Measurements from ENCODE around the gene PRPS1. TPM values are rescaled to one million over a fixed set of nuclear protein-coding genes. Genes with fewer than 3 reads are reported as not detected.

Gene PRPS1
- polyA plus RNA-seq, 3 donors = 10.4 to 11.8 (median 11.4) TPM

DNA sequence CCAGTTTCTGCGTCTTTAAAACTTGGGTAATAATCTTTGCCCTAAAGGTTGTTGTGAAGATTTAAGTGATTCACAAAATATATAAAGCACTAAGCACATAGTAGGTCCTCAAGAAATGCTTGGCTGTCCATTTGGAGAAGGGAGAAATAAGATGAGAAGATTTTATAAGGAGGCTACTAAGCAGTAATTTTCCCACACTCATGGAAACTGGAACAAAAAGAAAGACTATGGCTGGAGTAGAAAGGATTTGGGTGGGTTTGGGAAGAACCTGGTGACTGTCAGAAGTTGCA, 47.0 kb downstream of the PRPS1 start:
- peak overlapping the region; percentile 89 to 99 (median 97) for H3K27ac Mint-ChIP-seq
- Histone ChIP-seq H3K9me3 (replicated peaks in 1 of 2; ENCODE audit: control insufficient read depth in 1 of 2, insufficient read depth in 1 of 2, low read length in 2 of 2) (no peaks in the 10 kb centered on the region), H3K9ac (ENCODE audit: insufficient read depth, low read length, poor library complexity, severe bottlenecking) (peak overlapping the region; percentile 86), H4K20me1 (ENCODE audit: insufficient read depth, low read length) (no peaks in the 10 kb centered on the region), H3K27me3 (ENCODE audit: control insufficient read depth in 2 of 2, insufficient read depth in 2 of 2, low read length in 2 of 2) (no peaks in the 10 kb centered on the region), H3K79me2 (ENCODE audit: insufficient read depth, low read length) (peaks cover 12% of the 10 kb centered on the region), H3K4me2 (replicated peaks; ENCODE audit: extremely low read depth, low read length, poor library complexity, severe bottlenecking) (peak overlapping the region; percentile 63), H3K27ac (ENCODE audit: low read depth in 1 of 2, low read length in 2 of 2) (peak overlapping the region; percentile 87 to 95), H3K36me3 (replicated peaks in 1 of 2; ENCODE audit: control insufficient read depth in 1 of 2, insufficient read depth in 2 of 2, low read length in 2 of 2) (no peaks in the 10 kb centered on the region), H3K4me1 (ENCODE audit: control insufficient read depth in 1 of 2, insufficient read depth in 2 of 2, low read length in 2 of 2) (peaks cover 66 to 72% of the 10 kb centered on the region in 2 donors), H3K4me3 (replicated peaks in 1 of 3; ENCODE audit: low read depth in 2 of 3, low read length in 3 of 3) (peak overlapping the region; percentile 52 to 75 (median 69)), H2AFZ (ENCODE audit: insufficient read depth, low read depth, low read length, poor library complexity, severe bottlenecking) (no peak overlapping the region)
- no peak for DNase-seq
- H3K27me3 Mint-ChIP-seq (ENCODE audit: low read depth in 3 of 3) = peaks cover 0 to 8% (median 3%) of the 10 kb centered on the region in 3 donors
- WGBS (ENCODE audit: insufficient coverage) = no CpG with 5 or more reads among the region's 1 CpG
- H3K4me1 Mint-ChIP-seq = peaks cover 64% of the 10 kb centered on the region
- no peaks in the 10 kb centered on the region for H3K9me3 Mint-ChIP-seq
- TF ChIP-seq CTCF (IDR thresholded peaks at IDR 0.05) = no peak
- H3K36me3 Mint-ChIP-seq = no peaks in the 10 kb centered on the region
- intact Hi-C loops (cut with micrococcal nuclease) = loop anchor here (2.0 kb wide), 1 partner anchor 41 kb away; no protein-coding TSS in a partner anchor
- peak overlapping the region; percentile 82 to 91 for H3K4me3 Mint-ChIP-seq

GRCh38 chrX:107675823-107676555, 47.7 kb downstream of the PRPS1 start:
- H3K4me3 Mint-ChIP-seq = peak overlapping the region; percentile 82 to 91
- no peak overlapping the region for H2AFZ ChIP-seq (ENCODE audit: insufficient read depth, low read depth, low read length, poor library complexity, severe bottlenecking)
- peak overlapping the region; percentile 52 to 75 (median 69) for H3K4me3 ChIP-seq (replicated peaks in 1 of 3; ENCODE audit: low read depth in 2 of 3, low read length in 3 of 3)
- peak overlapping the region; percentile 89 to 99 (median 97) for H3K27ac Mint-ChIP-seq
- no peaks in the 10 kb centered on the region for H3K36me3 ChIP-seq (replicated peaks in 1 of 2; ENCODE audit: control insufficient read depth in 1 of 2, insufficient read depth in 2 of 2, low read length in 2 of 2)
- TF ChIP-seq CTCF (IDR thresholded peaks at IDR 0.05) = no peak
- intact Hi-C loops (cut with micrococcal nuclease) = loop anchor here (2.0 kb wide), 1 partner anchor 41 kb away; no protein-coding TSS in a partner anchor
- H4K20me1 ChIP-seq (ENCODE audit: insufficient read depth, low read length) = no peaks in the 10 kb centered on the region
- peak overlapping the region; percentile 63 for H3K4me2 ChIP-seq (replicated peaks; ENCODE audit: extremely low read depth, low read length, poor library complexity, severe bottlenecking)
- no peaks in the 10 kb centered on the region for H3K36me3 Mint-ChIP-seq
- H3K9me3 ChIP-seq (replicated peaks in 1 of 2; ENCODE audit: control insufficient read depth in 1 of 2, insufficient read depth in 1 of 2, low read length in 2 of 2) = no peaks in the 10 kb centered on the region
- peaks cover 66 to 72% of the 10 kb centered on the region in 2 donors for H3K4me1 ChIP-seq (ENCODE audit: control insufficient read depth in 1 of 2, insufficient read depth in 2 of 2, low read length in 2 of 2)
- H3K27me3 ChIP-seq (ENCODE audit: control insufficient read depth in 2 of 2, insufficient read depth in 2 of 2, low read length in 2 of 2) = no peaks in the 10 kb centered on the region
- H3K27ac ChIP-seq (ENCODE audit: low read depth in 1 of 2, low read length in 2 of 2) = peak overlapping the region; percentile 87 to 95
- peaks cover 12% of the 10 kb centered on the region for H3K79me2 ChIP-seq (ENCODE audit: insufficient read depth, low read length)
- peaks cover 65% of the 10 kb centered on the region for H3K4me1 Mint-ChIP-seq
- no peaks in the 10 kb centered on the region for H3K9me3 Mint-ChIP-seq
- DNase-seq = peak; percentile 58 to 71 (median 71)
- peak overlapping the region; percentile 86 for H3K9ac ChIP-seq (ENCODE audit: insufficient read depth, low read length, poor library complexity, severe bottlenecking)
- peaks cover 0 to 8% (median 3%) of the 10 kb centered on the region in 3 donors for H3K27me3 Mint-ChIP-seq (ENCODE audit: low read depth in 3 of 3)
- WGBS (ENCODE audit: insufficient coverage) = 0% methylated on average over 4 of the region's 9 CpGs

Data from CD14-positive monocyte (primary cell).